A549 (cell line): Measurements from ENCODE around the gene CR1. TPM values are rescaled to one million over a fixed set of nuclear protein-coding genes. Genes with fewer than 3 reads are reported as not detected.
"Not testable (repeated sequence)": the region's sequence is repeated elsewhere in the genome, so short reads cannot be mapped to it uniquely, and the experiment has no call there.

Experiments
- ATAC-seq, 2 experiments: fragments of 200-7000 bp in 1 of 2; fragments of >200 bp in 1 of 2; cut with Nextera tagmentation in 1 of 2; cut with Tn5 transposase in 1 of 2; 3 replicates each; pipeline versions ENCODE4 v1.8.0 to v1.9.1; 2018 to 2020; ENCODE audit warnings: mild to moderate bottlenecking in 1 of 2, moderate library complexity in 1 of 2
- CTCF ChIA-PET: fragments of 300-600 bp; sonication (Branson Sonifier 250); formaldehyde crosslinking; extraction: SDS; loops from one replicate; lab custom pipeline; 2021; ENCODE audit warnings: antibody characterized with exemption, inconsistent platforms; lab: Yijun Ruan, JAX
- POLR2A ChIA-PET: fragments of 350-600 bp; formaldehyde crosslinking; extraction: SDS; loops from one replicate; lab custom pipeline; 2021; ENCODE audit warnings: antibody characterized with exemption, inconsistent platforms; lab: Yijun Ruan, JAX
- DNase-seq, 2 experiments: peaks; one replicate each; pipeline versions ENCODE4 v3.0.0 to v3.0.0-alpha.2; 2011 to 2016; ENCODE audit warnings: low read depth in 1 of 2, low spot score in 1 of 2
- FAIRE-seq: peaks from 2 replicates; lab custom pipeline; 2011; peaks lifted over from hg19 to GRCh38; lab: Jason Lieb, UNC
- H3K27ac ChIP-seq, 2 experiments: fragments of >200 bp; sonication (Bioruptor Twin); formaldehyde crosslinking; 3 replicates each; pipeline ENCODE4 v1.5.1; 2016 to 2017
- H3K4me1 ChIP-seq: fragments of >200 bp; sonication (Bioruptor Twin); formaldehyde crosslinking; 3 replicates; pipeline ENCODE4 v1.6.1; 2016
- H3K4me2 ChIP-seq: fragments of >200 bp; sonication (Bioruptor Twin); formaldehyde crosslinking; 3 replicates; pipeline ENCODE4 v1.6.1; 2016
- H3K4me3 ChIP-seq: fragments of >200 bp; sonication (Bioruptor Twin); formaldehyde crosslinking; 3 replicates; pipeline ENCODE4 v1.5.1; 2016
- H3K9me3 ChIP-seq: fragments of >200 bp; sonication (Bioruptor Twin); formaldehyde crosslinking; 3 replicates; pipeline ENCODE4 v1.6.1; 2016
- CBX8 ChIP-seq: fragments of 200-600 bp; sonication (generic); IDR thresholded peaks from 2 replicates; pipeline ENCODE4 v1.6.1; 2016
- MAFK ChIP-seq: fragments of 450-650 bp; IDR thresholded peaks from 2 replicates; pipeline ENCODE4 v1.6.1; 2014; ENCODE audit not compliant: partially characterized antibody
- RNF2 ChIP-seq: fragments of 200-600 bp; sonication (generic); IDR thresholded peaks from 2 replicates; pipeline ENCODE4 v1.6.1; 2016; ENCODE audit warnings: low read depth, mild to moderate bottlenecking, antibody characterized with exemption, moderate library complexity, borderline replicate concordance
- WGBS: methylation state at CpG from one replicate; pipeline ENCODE4 v1.1.6; 2017; ENCODE audit errors: missing lambda C conversion rate; 5-methylcytosine and 5-hydroxymethylcytosine counted together
- polyA plus RNA-seq, 4 experiments: library from polyadenylated mRNA; depleted of rRNA in 3 of 4; stranded (reverse); fragments of >200 nt; fragmentation: RNase III in 1 of 4; extraction: RNeasy Plus Mini Kit Qiagen cat#74134 plus additional on column Dnase treatment in 1 of 4; gene quantifications; 2 replicates in 3 of 4; 3 replicates in 1 of 4; pipeline ENCODE4 v1.2.3, GENCODE V29; 2011 to 2017
- TF ChIP-seq, protein P1 (sequence below): fragments of 250-450 bp; sonication (Bioruptor Pico); IDR thresholded peaks from 2 replicates; pipeline ENCODE4 v1.5.0; 2021; ENCODE audit warnings: mild to moderate bottlenecking, moderate library complexity, borderline replicate concordance

The CR1 gene
- polyA plus RNA-seq, 2 of the 4 experiments (the other 2 are of a cell fraction), result not detected

GRCh38 chr1:207680590-207681388 lies 184.8 kb downstream of the CR1 start:
- FAIRE-seq, H3K4me3 ChIP-seq, H3K9me3 ChIP-seq, H3K4me2 ChIP-seq, DNase-seq, ATAC-seq, POLR2A ChIA-PET, H3K4me1 ChIP-seq, H3K27ac ChIP-seq: not testable (repeated sequence)
- WGBS, result 19% methylated on average over 6 of the region's 6 CpGs
- CTCF ChIA-PET, result interaction anchor here (0.7 kb wide), 1 partner anchor 822 kb away, joined by 3 read pairs; no protein-coding TSS in a partner anchor

GRCh38 chr1:207682872-207683434 lies 187.0 kb downstream of the CR1 start:
- H3K4me3 ChIP-seq, FAIRE-seq, DNase-seq, H3K9me3 ChIP-seq, ATAC-seq, POLR2A ChIA-PET, H3K4me1 ChIP-seq, CTCF ChIA-PET, H3K27ac ChIP-seq, H3K4me2 ChIP-seq: not testable (repeated sequence)
- 44% methylated on average over 6 of the region's 6 CpGs for WGBS

DNA sequence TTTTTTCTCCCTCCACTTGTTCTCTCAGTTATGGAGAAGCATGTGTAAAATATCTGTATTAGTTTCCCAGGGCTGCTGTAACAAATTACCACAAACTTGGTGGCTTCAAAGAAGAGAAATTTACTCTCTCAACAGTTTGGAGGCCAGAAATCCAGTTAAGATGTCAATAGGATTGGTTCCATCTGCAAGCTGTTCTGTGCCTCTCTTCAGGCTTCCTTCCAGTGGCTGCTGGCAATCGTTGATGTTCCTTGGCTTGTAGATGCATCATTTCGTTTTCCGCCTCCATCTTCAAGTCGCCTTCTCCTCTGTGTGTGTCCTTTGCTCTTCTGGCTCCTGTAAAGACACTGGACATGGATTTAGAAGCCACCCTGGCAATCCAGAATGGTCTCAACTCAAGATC lies 194.6 kb downstream of the CR1 start:
- H3K4me1 ChIP-seq, H3K4me3 ChIP-seq, H3K4me2 ChIP-seq, DNase-seq, H3K9me3 ChIP-seq, ATAC-seq, POLR2A ChIA-PET, H3K27ac ChIP-seq, CTCF ChIA-PET: not testable (repeated sequence)
- peak; percentile 32 for FAIRE-seq
- TF ChIP-seq CBX8, result 0 out of 2 replicates have a peak, but pooled peaks have one; percentile 49
- peak; percentile 71; the same call in 1 of the 2 replicates for TF ChIP-seq RNF2
- 60% methylated on average over 4 of the region's 4 CpGs for WGBS

GRCh38 chr1:207691010-207691409 lies 195.1 kb downstream of the CR1 start:
- DNase-seq, result no peak
- no peak overlapping the region for H3K4me3 ChIP-seq
- ChIA-PET POLR2A (no interaction called here), CTCF (no interaction called here)
- TF ChIP-seq, protein P1, sequence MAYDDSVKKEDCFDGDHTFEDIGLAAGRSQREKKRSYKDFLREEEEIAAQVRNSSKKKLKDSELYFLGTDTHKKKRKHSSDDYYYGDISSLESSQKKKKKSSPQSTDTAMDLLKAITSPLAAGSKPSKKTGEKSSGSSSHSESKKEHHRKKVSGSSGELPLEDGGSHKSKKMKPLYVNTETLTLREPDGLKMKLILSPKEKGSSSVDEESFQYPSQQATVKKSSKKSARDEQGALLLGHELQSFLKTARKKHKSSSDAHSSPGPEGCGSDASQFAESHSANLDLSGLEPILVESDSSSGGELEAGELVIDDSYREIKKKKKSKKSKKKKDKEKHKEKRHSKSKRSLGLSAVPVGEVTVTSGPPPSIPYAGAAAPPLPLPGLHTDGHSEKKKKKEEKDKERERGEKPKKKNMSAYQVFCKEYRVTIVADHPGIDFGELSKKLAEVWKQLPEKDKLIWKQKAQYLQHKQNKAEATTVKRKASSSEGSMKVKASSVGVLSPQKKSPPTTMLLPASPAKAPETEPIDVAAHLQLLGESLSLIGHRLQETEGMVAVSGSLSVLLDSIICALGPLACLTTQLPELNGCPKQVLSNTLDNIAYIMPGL (CRISPR knock-in tag), result no peak
- TF ChIP-seq MAFK, result peak; percentile 64
- no peak for FAIRE-seq
- H3K4me1 ChIP-seq, result no peaks in the 10 kb centered on the region
- ATAC-seq, result no peak
- H3K27ac ChIP-seq, result no peak overlapping the region
- H3K9me3 ChIP-seq, result no peaks in the 10 kb centered on the region
- H3K4me2 ChIP-seq, result no peak overlapping the region

Other genes with a start within 250 kb of the CR1 start
- gene CD55, start 174.5 kb upstream of the CR1 start, polyA plus RNA-seq (2011; rRNA removed), result 173 and 180 TPM in 2 replicates
- gene CD55, start 174.5 kb upstream of the CR1 start, polyA plus RNA-seq (2017; fragmentation: RNase III; extraction: RNeasy Plus Mini Kit Qiagen cat#74134 plus additional on column Dnase treatment), result 35.2 to 44.5 TPM (median 37.0 TPM) in 3 replicates
- not detected in 2 replicates for gene CR2, start 41.8 kb upstream of the CR1 start, polyA plus RNA-seq (2011; rRNA removed)
- not detected in 3 replicates for gene CR2, start 41.8 kb upstream of the CR1 start, polyA plus RNA-seq (2017; fragmentation: RNase III; extraction: RNeasy Plus Mini Kit Qiagen cat#74134 plus additional on column Dnase treatment)
- not detected in 2 replicates for gene CR1L, start 149.0 kb downstream of the CR1 start, polyA plus RNA-seq (2011; rRNA removed)
- gene CR1L, start 149.0 kb downstream of the CR1 start, polyA plus RNA-seq (2017; fragmentation: RNase III; extraction: RNeasy Plus Mini Kit Qiagen cat#74134 plus additional on column Dnase treatment), result not detected in 3 replicates